NCI-H187 treated with DMSO at 0.1 percent for 48 hours (cell line): ENCODE data around the gene ANKS3.

Experiments used
- DNase-seq: peaks from one replicate; lab custom pipeline; 2025; lab: John Stamatoyannopoulos, UW

ANKS3 gene

GRCh38 chr16:4734063-4734729 lies at the start of gene ANKS3, which contains the start of gene DNAAF8:
Gene ANKS3 (minus strand): TSS chr16:4734271. CDS start chr16:4730149, 4,122 bp downstream.
Gene DNAAF8 (plus strand): TSS chr16:4734537. CDS start chr16:4736515, 1,978 bp downstream.
- DNase-seq: peak; percentile 22

GRCh38 chr16:4783251-4783950 lies 49.3 kb upstream of the ANKS3 start:
- DNase-seq: no peak

DNA sequence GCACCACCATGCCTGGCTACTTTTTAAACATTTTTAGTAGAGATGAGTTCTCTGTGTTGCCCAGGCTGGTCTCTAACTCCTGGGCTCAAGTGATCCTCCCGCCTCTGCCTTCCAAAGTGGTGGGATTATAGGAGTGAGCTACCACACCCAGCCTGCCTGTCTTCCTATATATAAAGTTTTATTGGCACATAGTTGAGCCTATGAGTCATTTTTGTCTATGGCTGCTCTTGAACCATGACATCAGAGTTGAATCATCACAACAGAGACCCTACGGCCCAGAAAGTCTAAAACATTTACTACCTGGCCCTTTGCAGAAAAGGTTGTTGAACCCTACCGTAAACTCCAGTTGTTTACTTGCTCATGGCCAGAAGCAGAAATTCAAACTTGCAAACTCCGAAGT lies 46.2 kb upstream of the ANKS3 start:
- no peak for DNase-seq

GRCh38 chr16:4778050-4778392 lies 44.0 kb upstream of the ANKS3 start:
- no peak for DNase-seq

DNA sequence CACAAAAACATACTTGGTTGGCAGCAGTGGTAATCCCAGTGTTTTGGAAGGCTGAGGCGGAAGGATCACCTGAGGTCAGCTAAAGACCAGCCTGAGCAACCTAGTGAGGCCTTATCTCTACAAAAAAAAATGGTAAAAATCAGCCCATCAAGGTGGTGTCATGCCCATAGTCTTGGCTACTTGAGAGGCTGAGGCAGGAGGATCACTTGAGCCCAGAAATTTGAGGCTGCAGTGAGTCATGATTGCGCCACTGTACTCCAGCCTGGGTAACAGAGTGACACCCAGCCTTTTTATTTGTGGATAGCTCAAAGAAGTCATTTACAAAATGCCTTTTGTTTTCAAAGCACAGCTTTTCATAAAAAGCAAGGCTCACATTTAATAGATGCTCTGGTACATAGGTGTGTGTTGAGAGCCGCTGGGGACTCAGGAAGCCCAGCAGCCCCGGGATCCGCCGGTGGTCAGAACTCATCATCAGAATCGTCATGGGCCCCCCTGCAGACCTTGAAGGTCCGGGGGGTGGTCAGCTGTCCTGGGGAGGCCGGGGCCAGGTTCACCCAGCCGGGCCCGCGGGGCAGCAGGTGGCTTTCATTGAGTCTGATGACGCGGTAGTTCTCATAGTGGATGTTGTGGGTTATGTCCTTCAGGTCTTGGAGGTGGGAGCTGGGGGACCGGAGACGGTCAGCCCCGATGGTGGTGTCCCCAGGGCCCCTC lies 43.4 kb upstream of the ANKS3 start:
- DNase-seq: no peak

DNA sequence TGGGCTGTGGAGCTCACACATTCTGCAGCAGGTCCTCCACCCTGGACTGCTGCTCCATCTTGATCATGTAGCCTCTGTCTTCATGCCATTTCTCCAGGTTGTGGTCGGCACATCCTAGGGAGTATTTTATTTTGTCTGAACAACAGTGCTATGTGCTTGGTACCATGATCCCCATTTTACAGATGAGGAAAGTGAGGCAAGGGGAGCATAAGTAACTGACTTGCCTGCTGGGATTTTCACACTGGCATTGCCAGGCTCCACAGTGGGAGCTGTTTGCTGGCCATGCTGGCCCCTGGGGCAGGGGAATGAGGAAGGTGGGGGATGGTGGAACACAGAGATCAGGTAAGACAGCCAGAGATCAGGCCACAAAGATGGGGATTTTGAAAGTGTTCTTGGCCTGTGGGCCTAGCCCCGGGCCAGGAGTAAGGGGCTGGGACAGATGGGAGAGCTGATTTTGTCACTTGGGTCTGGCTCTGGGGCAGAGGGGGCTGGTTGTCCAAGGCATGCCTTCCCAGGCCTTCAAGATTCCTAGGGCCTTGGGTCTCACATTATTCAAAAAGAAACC lies 42.2 kb upstream of the ANKS3 start:
- DNase-seq: no peak

- no peak for DNase-seq
Observed at GRCh38 chr16:4775005-4775404, 40.9 kb upstream of the ANKS3 start.

DNA sequence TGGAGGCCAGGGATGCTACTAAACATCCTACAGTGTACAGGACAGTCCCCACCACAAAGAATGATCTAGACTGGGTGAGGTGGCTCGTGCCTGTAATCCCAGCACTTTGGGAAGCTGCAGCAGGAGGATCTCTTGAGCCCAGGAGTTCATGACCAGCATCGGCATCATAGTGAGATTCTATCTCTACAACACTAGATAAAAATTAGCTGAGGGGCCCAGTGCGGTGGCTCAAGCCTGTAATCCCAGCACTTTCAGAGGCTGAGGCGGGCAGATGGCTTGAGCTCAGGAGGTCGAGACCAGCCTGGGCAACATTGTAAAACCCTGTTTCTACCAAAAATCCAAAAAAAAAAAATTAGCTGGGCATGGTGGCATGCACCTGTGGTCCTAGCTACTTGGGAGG lies 38.3 kb upstream of the ANKS3 start:
- DNase-seq: no peak

DNA sequence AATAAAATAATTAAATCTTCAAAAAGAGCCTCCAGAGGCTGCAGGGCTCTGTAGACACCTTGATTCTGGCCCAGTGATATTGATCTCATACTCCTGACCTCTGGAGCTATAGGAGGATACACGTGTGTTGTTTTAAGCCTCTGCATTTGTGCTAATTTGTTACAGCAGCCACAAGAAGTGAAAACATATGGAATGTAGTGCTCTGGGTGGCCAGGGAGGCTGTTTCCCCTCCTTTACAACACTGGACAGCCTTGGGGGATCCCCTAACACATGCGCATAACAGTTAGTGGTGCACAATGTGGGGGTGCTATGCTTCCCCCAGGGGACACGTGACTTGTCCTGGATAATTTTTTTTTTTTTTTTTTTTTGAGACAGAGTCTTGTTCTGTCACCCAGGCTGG lies 37.6 kb upstream of the ANKS3 start:
- no peak for DNase-seq

DNA sequence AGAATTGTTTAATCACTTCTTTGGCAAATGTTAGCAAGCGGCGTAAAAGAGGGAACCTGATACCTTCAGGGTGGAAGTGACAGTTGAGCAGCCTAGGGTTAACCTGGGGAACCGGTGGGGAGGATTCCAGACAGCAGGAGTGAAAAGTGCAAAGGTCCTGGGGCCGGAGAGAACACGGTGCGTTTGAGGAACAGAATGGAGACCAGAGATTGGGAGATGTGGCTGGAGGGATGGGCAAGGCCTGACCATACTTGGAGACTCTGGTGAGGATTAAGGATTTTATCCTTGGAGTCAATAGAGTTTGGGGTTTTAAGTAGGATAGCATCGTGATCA lies 35.2 kb upstream of the ANKS3 start:
- DNase-seq: no peak

DNA sequence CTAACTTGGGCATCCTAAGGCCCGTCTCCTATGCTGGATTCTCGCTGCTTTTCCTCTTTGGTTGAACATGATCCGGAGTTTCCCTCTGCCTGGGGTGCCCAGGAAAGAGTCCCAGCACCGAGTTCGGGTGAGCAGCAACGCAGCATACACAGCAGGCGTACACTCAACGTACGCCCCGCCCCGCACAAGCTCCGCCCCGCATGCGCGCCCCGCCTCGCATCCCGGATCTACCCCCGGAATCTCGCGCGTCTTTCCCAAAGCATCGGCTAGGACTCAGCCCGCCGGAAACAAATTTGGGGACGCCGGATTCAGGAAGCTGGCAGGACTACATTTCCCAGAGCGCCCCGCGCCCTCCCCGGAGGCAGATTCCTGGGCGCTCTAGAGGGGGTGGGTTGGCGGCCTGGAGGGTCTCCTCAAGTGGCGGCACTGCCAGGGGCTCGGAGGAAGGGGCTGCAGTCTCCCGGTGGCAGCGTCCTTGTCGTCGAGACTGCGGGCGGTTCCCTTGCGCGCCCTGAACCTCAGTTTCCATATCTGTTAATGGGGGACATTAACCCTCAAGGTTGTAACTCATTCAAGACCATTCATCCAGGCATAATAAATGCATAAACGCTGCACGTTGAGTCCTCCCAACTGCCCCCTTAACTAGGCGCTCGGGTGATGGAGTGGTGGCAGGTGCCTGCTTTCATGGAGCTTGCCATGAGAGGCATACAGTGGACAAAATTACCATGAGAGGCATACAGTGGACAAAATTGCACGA lies 34.7 kb upstream of the ANKS3 start:
- peak; percentile 46 for DNase-seq

- no peak for DNase-seq
Observed at GRCh38 chr16:4767872-4768548, 33.9 kb upstream of the ANKS3 start.

DNA sequence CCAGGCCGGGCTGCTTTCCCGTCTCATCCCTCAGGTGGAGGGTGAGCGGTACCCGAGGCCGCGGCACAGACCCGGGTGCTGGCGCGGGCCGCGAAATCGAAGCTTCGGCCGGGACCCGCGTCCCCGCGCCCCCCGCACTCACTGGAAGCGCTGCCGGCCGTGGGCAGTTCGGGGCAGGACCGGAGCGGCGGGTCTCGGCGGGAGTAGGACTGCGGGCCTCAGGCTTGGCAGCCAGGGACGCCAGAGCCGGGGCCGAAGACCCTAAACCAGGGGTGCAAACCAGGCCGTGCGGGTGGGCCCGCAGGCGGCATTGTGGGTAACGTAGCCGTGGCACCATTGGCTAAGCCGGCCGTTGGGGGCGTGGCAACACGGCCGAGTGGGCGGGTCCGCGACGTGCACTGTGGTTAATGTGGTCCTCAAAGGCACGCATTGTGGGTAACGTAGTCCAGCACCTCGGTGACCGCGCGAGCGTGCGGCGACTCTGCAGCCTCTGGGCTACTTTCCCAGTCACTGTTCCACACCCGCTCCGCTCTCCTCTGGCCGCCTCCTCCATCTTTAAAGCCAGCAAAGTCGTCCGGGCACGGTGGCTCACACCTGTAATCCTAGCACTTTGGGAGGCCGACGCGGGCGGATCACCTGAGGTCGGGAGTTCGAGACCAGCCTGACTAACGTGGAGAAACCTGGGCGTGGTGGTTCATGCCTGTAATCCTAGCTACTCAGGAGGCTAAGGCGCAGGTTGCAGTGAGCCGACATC lies 33.0 kb upstream of the ANKS3 start, which contains the start of gene ZNF500:
TSS of gene ZNF500 (minus strand) at position 288 of the 754 bp plus-strand sequence. CDS start 1,184 bp downstream, outside the sequence.
- DNase-seq: peak; percentile 52

GRCh38 chr16:4765511-4766474 lies 31.7 kb upstream of the ANKS3 start:
- DNase-seq: no peak

- no peak for DNase-seq
Observed at GRCh38 chr16:4763791-4764190, 29.7 kb upstream of the ANKS3 start.

DNA sequence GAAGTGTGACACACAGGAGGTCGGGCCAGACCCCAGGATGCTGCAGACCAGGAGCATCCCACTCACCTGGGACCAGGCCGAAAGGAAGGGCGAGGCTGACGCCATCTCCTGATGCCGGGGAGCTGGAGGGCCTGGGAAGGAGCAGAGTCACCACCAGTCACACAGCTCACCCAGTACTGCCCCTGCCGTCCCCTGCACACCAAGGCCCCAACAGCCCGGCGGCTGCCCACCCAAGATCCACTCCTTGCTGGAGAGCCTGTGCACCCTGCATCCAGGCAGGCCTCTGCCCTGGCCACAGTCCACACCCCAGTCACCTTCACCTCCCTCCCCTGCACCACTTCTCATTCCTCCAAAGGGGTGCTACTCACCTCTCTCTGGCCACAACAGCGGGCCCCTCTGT lies 28.1 kb upstream of the ANKS3 start:
- no peak for DNase-seq

GRCh38 chr16:4760221-4760910 lies 26.3 kb upstream of the ANKS3 start:
- DNase-seq: no peak

- DNase-seq: no peak
Observed at GRCh38 chr16:4755687-4756086, 21.6 kb upstream of the ANKS3 start.

DNA sequence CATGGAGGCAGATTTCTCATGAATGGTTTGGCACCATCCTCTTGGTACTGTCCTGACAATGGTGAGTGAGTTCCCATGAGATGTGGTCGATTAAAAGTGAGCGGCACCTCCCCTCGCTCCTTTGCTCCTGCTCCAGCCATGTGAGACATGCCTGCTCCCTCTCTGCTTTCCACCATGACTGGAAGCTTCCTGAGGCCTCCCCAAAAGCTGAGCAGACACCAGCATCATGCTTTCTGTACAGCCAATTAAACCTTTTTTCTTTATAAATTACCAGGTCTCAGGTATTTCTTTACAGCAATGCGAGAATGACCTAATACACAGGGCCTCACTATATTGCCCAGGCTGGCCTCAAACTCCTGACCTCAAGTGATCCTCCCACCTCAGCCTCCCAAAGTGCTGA lies 20.8 kb upstream of the ANKS3 start:
- DNase-seq: no peak
